HL-60 (cell line): ENCODE results near the gene RIBC1.

Experiments used
- DNase-seq, 2 experiments: peaks; one replicate each; pipeline ENCODE4 v3.0.0-alpha.2; 2010 to 2020; ENCODE audit warnings: low read depth in 1 of 2, low spot score in 1 of 2
- H3K27ac ChIP-seq: fragments of 250-450 bp; sonication (Bioruptor Pico); replicated peaks from 2 replicates; pipeline ENCODE4 v1.5.1; 2020; ENCODE audit warnings: mild to moderate bottlenecking, moderate library complexity
- H3K27me3 ChIP-seq: fragments of 250-450 bp; sonication (Bioruptor Pico); 2 replicates; pipeline ENCODE4 v1.5.1; 2021; ENCODE audit warnings: mild to moderate bottlenecking, moderate library complexity; ENCODE audit not compliant: insufficient read depth, poor library complexity, severe bottlenecking
- H3K4me3 ChIP-seq: replicated peaks from 2 replicates; pipeline ENCODE4 v1.5.1; 2011; ENCODE audit warnings: mild to moderate bottlenecking, control low read depth, low read length; ENCODE audit not compliant: insufficient read depth
- GABPA ChIP-seq: IDR thresholded peaks from 2 replicates; pipeline ENCODE4 v1.6.1; 2012; ENCODE audit warnings: low read depth
- POLR2AphosphoS5 ChIP-seq: IDR thresholded peaks from 2 replicates; pipeline ENCODE4 v1.6.1; 2012; ENCODE audit warnings: low read depth
- SPI1 ChIP-seq: IDR thresholded peaks from 2 replicates; pipeline ENCODE4 v1.6.1; 2012; ENCODE audit warnings: low read depth, mild to moderate bottlenecking, borderline replicate concordance
- long read RNA-seq: library from polyadenylated mRNA; unstranded; transcript quantifications from one replicate; pipeline ENCODE4 v2.0.0, GENCODE V29; 2020
- TF ChIP-seq, protein P1 (sequence below): IDR thresholded peaks from one replicate; pipeline ENCODE4 v1.5.1; 2011; ENCODE audit warnings: low read length, control low read depth, inconsistent platforms; ENCODE audit not compliant: insufficient read depth
- TF ChIP-seq, protein P2 (sequence below): IDR thresholded peaks from 2 replicates; pipeline ENCODE4 v1.6.1; 2012; ENCODE audit warnings: low read depth; ENCODE audit not compliant: insufficient replicate concordance

Gene RIBC1
- long read RNA-seq: 0 reads

DNA sequence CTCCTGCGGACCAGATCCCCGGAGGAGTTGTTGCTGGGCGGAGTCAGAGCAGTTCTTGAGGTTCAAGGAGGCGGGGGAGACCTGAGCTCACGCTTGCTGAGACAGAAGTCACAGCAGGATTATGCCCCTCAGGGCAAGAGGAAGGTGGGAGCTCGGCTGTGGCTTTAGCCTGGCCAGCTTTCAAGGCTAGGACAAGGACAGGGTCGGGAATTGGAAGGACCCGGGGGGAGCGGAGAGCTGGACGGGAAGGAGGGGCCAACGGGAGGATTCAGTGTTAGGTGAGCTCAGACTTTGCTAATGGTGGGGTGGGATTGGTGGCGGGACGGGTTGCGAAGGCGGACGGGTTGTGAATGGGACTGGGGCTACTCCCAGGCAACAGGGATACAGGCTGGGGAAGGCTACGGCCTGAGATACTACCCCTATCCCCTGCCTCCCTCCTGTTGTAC is at the start of gene RIBC1:
TSS of gene RIBC1 (plus strand) at position 13 of the 446 bp plus-strand sequence. CDS start 3,404 bp downstream, outside the sequence.
- Histone ChIP-seq H3K4me3 (peak within 1 kb of the TSS; percentile 57), H3K27me3 (no peaks in the 10 kb centered on the region), H3K27ac (peak within 1 kb of the TSS; percentile 98)
- TF ChIP-seq POLR2AphosphoS5: no peak
- no peak for TF ChIP-seq SPI1
- no peak for TF ChIP-seq GABPA
- TF ChIP-seq, protein P1, sequence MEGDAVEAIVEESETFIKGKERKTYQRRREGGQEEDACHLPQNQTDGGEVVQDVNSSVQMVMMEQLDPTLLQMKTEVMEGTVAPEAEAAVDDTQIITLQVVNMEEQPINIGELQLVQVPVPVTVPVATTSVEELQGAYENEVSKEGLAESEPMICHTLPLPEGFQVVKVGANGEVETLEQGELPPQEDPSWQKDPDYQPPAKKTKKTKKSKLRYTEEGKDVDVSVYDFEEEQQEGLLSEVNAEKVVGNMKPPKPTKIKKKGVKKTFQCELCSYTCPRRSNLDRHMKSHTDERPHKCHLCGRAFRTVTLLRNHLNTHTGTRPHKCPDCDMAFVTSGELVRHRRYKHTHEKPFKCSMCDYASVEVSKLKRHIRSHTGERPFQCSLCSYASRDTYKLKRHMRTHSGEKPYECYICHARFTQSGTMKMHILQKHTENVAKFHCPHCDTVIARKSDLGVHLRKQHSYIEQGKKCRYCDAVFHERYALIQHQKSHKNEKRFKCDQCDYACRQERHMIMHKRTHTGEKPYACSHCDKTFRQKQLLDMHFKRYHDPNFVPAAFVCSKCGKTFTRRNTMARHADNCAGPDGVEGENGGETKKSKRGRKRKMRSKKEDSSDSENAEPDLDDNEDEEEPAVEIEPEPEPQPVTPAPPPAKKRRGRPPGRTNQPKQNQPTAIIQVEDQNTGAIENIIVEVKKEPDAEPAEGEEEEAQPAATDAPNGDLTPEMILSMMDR: no peak
- TF ChIP-seq, protein P2, sequence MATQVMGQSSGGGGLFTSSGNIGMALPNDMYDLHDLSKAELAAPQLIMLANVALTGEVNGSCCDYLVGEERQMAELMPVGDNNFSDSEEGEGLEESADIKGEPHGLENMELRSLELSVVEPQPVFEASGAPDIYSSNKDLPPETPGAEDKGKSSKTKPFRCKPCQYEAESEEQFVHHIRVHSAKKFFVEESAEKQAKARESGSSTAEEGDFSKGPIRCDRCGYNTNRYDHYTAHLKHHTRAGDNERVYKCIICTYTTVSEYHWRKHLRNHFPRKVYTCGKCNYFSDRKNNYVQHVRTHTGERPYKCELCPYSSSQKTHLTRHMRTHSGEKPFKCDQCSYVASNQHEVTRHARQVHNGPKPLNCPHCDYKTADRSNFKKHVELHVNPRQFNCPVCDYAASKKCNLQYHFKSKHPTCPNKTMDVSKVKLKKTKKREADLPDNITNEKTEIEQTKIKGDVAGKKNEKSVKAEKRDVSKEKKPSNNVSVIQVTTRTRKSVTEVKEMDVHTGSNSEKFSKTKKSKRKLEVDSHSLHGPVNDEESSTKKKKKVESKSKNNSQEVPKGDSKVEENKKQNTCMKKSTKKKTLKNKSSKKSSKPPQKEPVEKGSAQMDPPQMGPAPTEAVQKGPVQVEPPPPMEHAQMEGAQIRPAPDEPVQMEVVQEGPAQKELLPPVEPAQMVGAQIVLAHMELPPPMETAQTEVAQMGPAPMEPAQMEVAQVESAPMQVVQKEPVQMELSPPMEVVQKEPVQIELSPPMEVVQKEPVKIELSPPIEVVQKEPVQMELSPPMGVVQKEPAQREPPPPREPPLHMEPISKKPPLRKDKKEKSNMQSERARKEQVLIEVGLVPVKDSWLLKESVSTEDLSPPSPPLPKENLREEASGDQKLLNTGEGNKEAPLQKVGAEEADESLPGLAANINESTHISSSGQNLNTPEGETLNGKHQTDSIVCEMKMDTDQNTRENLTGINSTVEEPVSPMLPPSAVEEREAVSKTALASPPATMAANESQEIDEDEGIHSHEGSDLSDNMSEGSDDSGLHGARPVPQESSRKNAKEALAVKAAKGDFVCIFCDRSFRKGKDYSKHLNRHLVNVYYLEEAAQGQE: no peak
- DNase-seq: no peak

DNA sequence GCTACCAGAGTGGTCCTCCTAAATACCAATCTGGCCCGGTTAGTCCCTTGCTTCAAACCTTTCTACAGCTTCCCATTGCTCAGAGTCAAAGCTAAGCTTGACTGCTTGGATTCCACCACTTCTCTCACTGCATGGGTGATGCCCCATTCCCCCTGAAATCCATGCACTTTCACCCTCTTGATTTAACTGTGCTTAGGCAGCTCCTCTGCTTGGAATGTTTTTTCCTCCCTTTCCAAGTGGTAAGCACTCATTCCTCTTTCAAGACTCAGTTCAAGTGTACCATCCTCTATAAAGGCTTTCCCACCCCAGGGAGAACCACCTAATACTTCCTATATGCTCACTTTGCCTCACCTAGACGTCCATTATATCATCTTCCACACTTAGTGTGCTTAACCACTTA is 49.4 kb upstream of the RIBC1 start:
- DNase-seq: no peak
- Histone ChIP-seq H3K4me3 (no peak overlapping the region), H3K27ac (no peak overlapping the region), H3K27me3 (no peaks in the 10 kb centered on the region)
- TF ChIP-seq, protein P1: no peak
- TF ChIP-seq SPI1 (no peak), GABPA (no peak), POLR2AphosphoS5 (no peak)
- TF ChIP-seq, protein P2: no peak

DNA sequence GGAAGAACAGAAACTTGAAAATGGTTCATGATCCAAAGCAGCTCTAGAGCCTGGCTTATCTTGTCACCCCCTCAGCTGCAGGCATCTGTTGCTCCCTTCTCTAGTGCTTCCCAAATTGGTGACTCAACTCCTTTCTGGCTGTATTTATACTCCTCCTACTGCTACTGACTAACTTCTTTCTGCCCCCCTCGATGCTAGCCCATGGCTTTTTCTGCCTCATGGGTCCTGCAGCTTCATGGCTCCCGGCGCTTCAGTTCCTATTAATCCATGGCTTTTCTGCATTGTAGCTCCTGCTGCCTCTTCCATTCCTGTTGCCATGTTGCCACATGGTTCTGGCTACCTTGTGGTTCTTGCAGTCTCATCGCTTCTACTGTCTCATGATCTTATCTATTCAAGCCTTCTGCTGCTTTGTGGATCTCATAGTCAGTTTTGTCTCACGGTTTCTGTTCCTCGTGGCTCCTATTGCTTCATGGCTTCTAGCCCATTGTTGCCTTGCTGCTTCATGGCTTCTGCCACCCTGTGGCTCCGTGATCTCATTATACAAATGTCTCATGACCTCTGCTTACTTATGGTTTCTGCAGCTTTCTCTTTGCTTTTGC is 48.4 kb upstream of the RIBC1 start:
- Histone ChIP-seq H3K27me3 (no peaks in the 10 kb centered on the region), H3K27ac (peak overlapping the region; percentile 34; the same call in 1 of the 2 replicates), H3K4me3 (no peak overlapping the region)
- TF ChIP-seq GABPA (no peak), POLR2AphosphoS5 (peak; percentile 30; the same call in 1 of the 2 replicates), SPI1 (no peak)
- TF ChIP-seq, protein P1: no peak
- TF ChIP-seq, protein P2: no peak
- peak; percentile 55 to 62 for DNase-seq
